Measurements from ENCODE around the gene SLAMF1. TPM values are rescaled to one million over a fixed set of nuclear protein-coding genes. Genes with fewer than 3 reads are reported as not detected.

Gene SLAMF1
- total and polyA plus RNA-seq, 2 donors (not counting 1 experiment from before 2014, with no cell fraction given): 20.7 to 42.3 TPM

- no peaks in the 10 kb centered on the region for H3K27me3 Mint-ChIP-seq
- TF ChIP-seq CTCF (IDR thresholded peaks at IDR 0.05) (no peak), EZH2 (IDR thresholded peaks at IDR 0.05; ENCODE audit: borderline replicate concordance, insufficient read depth, low read depth, low read length, poor library complexity, severe bottlenecking) (no peak)
- POLR2A ChIA-PET: interaction anchor here (0.6 kb wide), 1 partner anchor 183 kb away, joined by 5 read pairs; no protein-coding TSS in a partner anchor
- H3K79me2 ChIP-seq (ENCODE audit: control insufficient read depth, insufficient read depth, low read length): peaks cover 99% of the 10 kb centered on the region
- no peak for DNase-seq
- H3K9ac ChIP-seq (ENCODE audit: low read length): peak overlapping the region; percentile 32
- H3K9me3 ChIP-seq (ENCODE audit: control extremely low read depth in 1 of 3, control insufficient read depth in 2 of 3, insufficient read depth in 1 of 3, low read length in 2 of 3): no peaks in the 10 kb centered on the region
- H3K27ac ChIP-seq (ENCODE audit: low read length in 2 of 2): peak overlapping the region in 1 of 2 donors; percentile 78
- no peak overlapping the region for H2AFZ ChIP-seq (ENCODE audit: insufficient read depth, low read depth, low read length, poor library complexity, severe bottlenecking)
- peak overlapping the region; percentile 82 for H3K27ac Mint-ChIP-seq
- peaks cover 95 to 98% of the 10 kb centered on the region in 2 donors for H3K4me1 ChIP-seq (ENCODE audit: control insufficient read depth in 2 of 2, insufficient read depth in 2 of 2, low read length in 2 of 2)
- intact Hi-C loops (cut with micrococcal nuclease): no loop called here
- H3K4me3 ChIP-seq (ENCODE audit: control extremely low read depth in 1 of 5, extremely low read depth in 1 of 5, insufficient read depth in 1 of 5, low read depth in 2 of 5, low read length in 4 of 5): no peak overlapping the region
- ATAC-seq (ENCODE audit: low read depth): peak; percentile 16
- peak overlapping the region; percentile 74 for H3K4me2 ChIP-seq (replicated peaks; ENCODE audit: low read depth, low read length, poor library complexity, severe bottlenecking)
- H3K4me1 Mint-ChIP-seq: peaks cover 96% of the 10 kb centered on the region
- CTCF ChIA-PET: interaction anchor here (1.2 to 10.0 kb wide), 5 partner anchors 13 to 198 kb away, joined by 3 to 76 read pairs (median 10); no protein-coding TSS in a partner anchor
- peaks cover 0 to 48% of the 10 kb centered on the region in 2 experiments for H3K36me3 ChIP-seq (replicated peaks in 1 of 2; ENCODE audit: control extremely low read depth in 1 of 2, control insufficient read depth in 1 of 2, extremely low read depth in 1 of 2, insufficient read depth in 2 of 2, low read length in 1 of 2)
- no peaks in the 10 kb centered on the region for H3K9me3 Mint-ChIP-seq (ENCODE audit: insufficient read depth)
- 75% methylated on average over 1 of the region's 1 CpG for WGBS (ENCODE audit: insufficient coverage)
- no peaks in the 10 kb centered on the region for H4K20me1 ChIP-seq (ENCODE audit: control insufficient read depth, insufficient read depth, low read length, poor library complexity, severe bottlenecking)
- peak overlapping the region; percentile 77 for H3K4me3 Mint-ChIP-seq
- no peaks in the 10 kb centered on the region for H3K27me3 ChIP-seq (replicated peaks in 1 of 4; ENCODE audit: control extremely low read depth in 1 of 4, control insufficient read depth in 3 of 4, insufficient read depth in 4 of 4, low read length in 3 of 4)
These were observed 20.1 kb downstream of the SLAMF1 start for GRCh38 chr1:160626509-160627342.
